ENCODE measurements around the gene IL22RA1.

IL22RA1 gene

GRCh38 chr1:24179251-24179840 lies 36.4 kb upstream of the IL22RA1 start:
- Histone ChIP-seq H3K79me1 (ENCODE audit: low read length) (no peaks in the 10 kb centered on the region), H4K8ac (ENCODE audit: low read depth, low read length) (no peak overlapping the region), H3K9ac (ENCODE audit: low read length) (no peak overlapping the region), H2AK5ac (ENCODE audit: low read length) (no peak overlapping the region), H3K23ac (ENCODE audit: low read length) (no peak overlapping the region), H3K4ac (ENCODE audit: low read depth, low read length) (no peak overlapping the region), H3K79me2 (ENCODE audit: control insufficient read depth, insufficient read depth, low read length) (no peaks in the 10 kb centered on the region), H4K5ac (ENCODE audit: low read length) (no peak overlapping the region), H2BK5ac (ENCODE audit: low read length) (no peak overlapping the region), H3K4me2 (ENCODE audit: low read length) (no peak overlapping the region), H2BK15ac (replicated peaks; ENCODE audit: low read depth) (no peak overlapping the region), H3K18ac (ENCODE audit: low read length) (no peak overlapping the region), H3K27ac (ENCODE audit: low read depth, low read length) (no peak overlapping the region), H3K36me3 (ENCODE audit: control insufficient read depth, insufficient read depth, low read length) (no peaks in the 10 kb centered on the region), H3K4me1 (ENCODE audit: control insufficient read depth, low read depth, low read length) (no peaks in the 10 kb centered on the region), H3K27me3 (ENCODE audit: insufficient read depth, low read length, poor library complexity) (no peaks in the 10 kb centered on the region), H3K56ac (ENCODE audit: low read length) (no peak overlapping the region), H2BK120ac (ENCODE audit: low read depth, low read length) (no peak overlapping the region), H3K4me3 (ENCODE audit: low read length) (no peak overlapping the region)
- DNase-seq: no peak
- WGBS (ENCODE audit: extremely low coverage, insufficient coverage, low lambda C conversion rate): no CpG with 5 or more reads among the region's 10 CpGs

GRCh38 chr1:24178407-24178806 lies 35.5 kb upstream of the IL22RA1 start:
- no peaks in the 10 kb centered on the region for H3K79me1 ChIP-seq (ENCODE audit: low read length)
- no CpG with 5 or more reads among the region's 3 CpGs for WGBS (ENCODE audit: extremely low coverage, insufficient coverage, low lambda C conversion rate)
- no peak overlapping the region for H3K18ac ChIP-seq (ENCODE audit: low read length)
- no peak overlapping the region for H3K56ac ChIP-seq (ENCODE audit: low read length)
- H3K4ac ChIP-seq (ENCODE audit: low read depth, low read length): no peak overlapping the region
- H3K23ac ChIP-seq (ENCODE audit: low read length): no peak overlapping the region
- H4K8ac ChIP-seq (ENCODE audit: low read depth, low read length): no peak overlapping the region
- H2BK15ac ChIP-seq (replicated peaks; ENCODE audit: low read depth): no peak overlapping the region
- DNase-seq: no peak
- no peaks in the 10 kb centered on the region for H3K4me1 ChIP-seq (ENCODE audit: control insufficient read depth, low read depth, low read length)
- no peak overlapping the region for H2BK5ac ChIP-seq (ENCODE audit: low read length)
- H2AK5ac ChIP-seq (ENCODE audit: low read length): no peak overlapping the region
- no peak overlapping the region for H2BK120ac ChIP-seq (ENCODE audit: low read depth, low read length)
- H4K5ac ChIP-seq (ENCODE audit: low read length): no peak overlapping the region
- H3K9ac ChIP-seq (ENCODE audit: low read length): no peak overlapping the region
- H3K36me3 ChIP-seq (ENCODE audit: control insufficient read depth, insufficient read depth, low read length): no peaks in the 10 kb centered on the region
- H3K4me2 ChIP-seq (ENCODE audit: low read length): no peak overlapping the region
- no peak overlapping the region for H3K4me3 ChIP-seq (ENCODE audit: low read length)
- no peaks in the 10 kb centered on the region for H3K79me2 ChIP-seq (ENCODE audit: control insufficient read depth, insufficient read depth, low read length)
- H3K27me3 ChIP-seq (ENCODE audit: insufficient read depth, low read length, poor library complexity): no peaks in the 10 kb centered on the region
- H3K27ac ChIP-seq (ENCODE audit: low read depth, low read length): no peak overlapping the region

GRCh38 chr1:24177161-24177560 lies 34.2 kb upstream of the IL22RA1 start:
- no peak overlapping the region for H3K4me3 ChIP-seq (ENCODE audit: low read length)
- no peak overlapping the region for H2AK5ac ChIP-seq (ENCODE audit: low read length)
- H3K79me1 ChIP-seq (ENCODE audit: low read length): no peaks in the 10 kb centered on the region
- H3K27ac ChIP-seq (ENCODE audit: low read depth, low read length): no peak overlapping the region
- H3K56ac ChIP-seq (ENCODE audit: low read length): no peak overlapping the region
- no peak overlapping the region for H3K4ac ChIP-seq (ENCODE audit: low read depth, low read length)
- no peaks in the 10 kb centered on the region for H3K4me1 ChIP-seq (ENCODE audit: control insufficient read depth, low read depth, low read length)
- H4K8ac ChIP-seq (ENCODE audit: low read depth, low read length): no peak overlapping the region
- H2BK5ac ChIP-seq (ENCODE audit: low read length): no peak overlapping the region
- H2BK120ac ChIP-seq (ENCODE audit: low read depth, low read length): no peak overlapping the region
- no peaks in the 10 kb centered on the region for H3K79me2 ChIP-seq (ENCODE audit: control insufficient read depth, insufficient read depth, low read length)
- no peaks in the 10 kb centered on the region for H3K27me3 ChIP-seq (ENCODE audit: insufficient read depth, low read length, poor library complexity)
- H2BK15ac ChIP-seq (replicated peaks; ENCODE audit: low read depth): no peak overlapping the region
- no peak overlapping the region for H4K5ac ChIP-seq (ENCODE audit: low read length)
- no peak overlapping the region for H3K23ac ChIP-seq (ENCODE audit: low read length)
- no peak overlapping the region for H3K4me2 ChIP-seq (ENCODE audit: low read length)
- WGBS (ENCODE audit: extremely low coverage, insufficient coverage, low lambda C conversion rate): no CpG with 5 or more reads among the region's 10 CpGs
- H3K36me3 ChIP-seq (ENCODE audit: control insufficient read depth, insufficient read depth, low read length): no peaks in the 10 kb centered on the region
- H3K9ac ChIP-seq (ENCODE audit: low read length): no peak overlapping the region
- H3K18ac ChIP-seq (ENCODE audit: low read length): no peak overlapping the region
- DNase-seq: no peak

- Histone ChIP-seq H4K5ac (ENCODE audit: low read length) (no peak overlapping the region), H3K79me2 (ENCODE audit: control insufficient read depth, insufficient read depth, low read length) (no peaks in the 10 kb centered on the region), H3K23ac (ENCODE audit: low read length) (no peak overlapping the region), H3K36me3 (ENCODE audit: control insufficient read depth, insufficient read depth, low read length) (no peaks in the 10 kb centered on the region), H2AK5ac (ENCODE audit: low read length) (no peak overlapping the region), H3K9ac (ENCODE audit: low read length) (no peak overlapping the region), H3K27me3 (ENCODE audit: insufficient read depth, low read length, poor library complexity) (no peaks in the 10 kb centered on the region), H3K4me2 (ENCODE audit: low read length) (no peak overlapping the region), H2BK5ac (ENCODE audit: low read length) (no peak overlapping the region), H4K8ac (ENCODE audit: low read depth, low read length) (no peak overlapping the region), H3K79me1 (ENCODE audit: low read length) (no peaks in the 10 kb centered on the region), H3K4me1 (ENCODE audit: control insufficient read depth, low read depth, low read length) (no peaks in the 10 kb centered on the region), H3K56ac (ENCODE audit: low read length) (no peak overlapping the region), H2BK120ac (ENCODE audit: low read depth, low read length) (no peak overlapping the region), H2BK15ac (replicated peaks; ENCODE audit: low read depth) (no peak overlapping the region), H3K18ac (ENCODE audit: low read length) (no peak overlapping the region), H3K4me3 (ENCODE audit: low read length) (no peak overlapping the region), H3K27ac (ENCODE audit: low read depth, low read length) (no peak overlapping the region), H3K4ac (ENCODE audit: low read depth, low read length) (no peak overlapping the region)
- no peak for DNase-seq
- no CpG with 5 or more reads among the region's 6 CpGs for WGBS (ENCODE audit: extremely low coverage, insufficient coverage, low lambda C conversion rate)
These were observed 32.3 kb upstream of the IL22RA1 start for GRCh38 chr1:24175033-24175755.

- Histone ChIP-seq H3K4me1 (ENCODE audit: control insufficient read depth, low read depth, low read length) (no peaks in the 10 kb centered on the region), H3K79me2 (ENCODE audit: control insufficient read depth, insufficient read depth, low read length) (no peaks in the 10 kb centered on the region), H3K4me2 (ENCODE audit: low read length) (no peak overlapping the region), H2AK5ac (ENCODE audit: low read length) (no peak overlapping the region), H3K27ac (ENCODE audit: low read depth, low read length) (no peak overlapping the region), H2BK5ac (ENCODE audit: low read length) (no peak overlapping the region), H3K79me1 (ENCODE audit: low read length) (no peaks in the 10 kb centered on the region), H3K4ac (ENCODE audit: low read depth, low read length) (no peak overlapping the region), H3K4me3 (ENCODE audit: low read length) (no peak overlapping the region), H3K56ac (ENCODE audit: low read length) (no peak overlapping the region), H3K23ac (ENCODE audit: low read length) (no peak overlapping the region), H2BK15ac (replicated peaks; ENCODE audit: low read depth) (no peak overlapping the region), H3K27me3 (ENCODE audit: insufficient read depth, low read length, poor library complexity) (no peaks in the 10 kb centered on the region), H4K8ac (ENCODE audit: low read depth, low read length) (no peak overlapping the region), H3K36me3 (ENCODE audit: control insufficient read depth, insufficient read depth, low read length) (no peaks in the 10 kb centered on the region), H3K18ac (ENCODE audit: low read length) (no peak overlapping the region), H2BK120ac (ENCODE audit: low read depth, low read length) (no peak overlapping the region), H3K9ac (ENCODE audit: low read length) (no peak overlapping the region), H4K5ac (ENCODE audit: low read length) (no peak overlapping the region)
- DNase-seq: no peak
- WGBS (ENCODE audit: extremely low coverage, insufficient coverage, low lambda C conversion rate): no CpG with 5 or more reads among the region's 5 CpGs
These were observed 31.0 kb upstream of the IL22RA1 start for GRCh38 chr1:24173638-24174575.
